Activated CD8-positive, alpha-beta memory T cell treated with anti-CD3 and anti-CD28 coated beads, Interleukin-2, amount 10 ng/mL, durations not matched to agents 7 days and 5 days (primary cell): ENCODE measurements around the gene ZBTB20. TPM values are rescaled to one million over a fixed set of nuclear protein-coding genes. Genes with fewer than 3 reads are reported as not detected.

Experiments used
- ATAC-seq: fragments of 150-1000 bp; cut with Tn5 transposase; one replicate; pipeline ENCODE4 v1.10.0; 2021; ENCODE audit warnings: moderate library complexity
- CTCF ChIA-PET: fragments of 350-600 bp; sonication (Branson Sonifier 250); formaldehyde crosslinking; loops from one replicate; lab custom pipeline; 2021; ENCODE audit warnings: antibody characterized with exemption; lab: Charles Lee
- DNase-seq: peaks from one replicate; pipeline ENCODE4 v3.0.0-alpha.2; 2020
- H3K27ac Mint-ChIP-seq: one replicate; pipeline ENCODE4 v1.8.0; 2021; ENCODE audit warnings: mild to moderate bottlenecking, mixed read lengths
- H3K27me3 Mint-ChIP-seq: one replicate; pipeline ENCODE4 v1.8.0; 2021; ENCODE audit warnings: mixed read lengths
- H3K36me3 Mint-ChIP-seq: one replicate; pipeline ENCODE4 v1.8.0; 2021; ENCODE audit warnings: mild to moderate bottlenecking, mixed read lengths
- H3K4me1 Mint-ChIP-seq: one replicate; pipeline ENCODE4 v1.8.0; 2021; ENCODE audit warnings: mixed read lengths
- H3K4me3 Mint-ChIP-seq: one replicate; pipeline ENCODE4 v1.8.0; 2021; ENCODE audit warnings: mild to moderate bottlenecking, moderate library complexity, mixed read lengths
- H3K9me3 Mint-ChIP-seq: one replicate; pipeline ENCODE4 v1.8.0; 2022; ENCODE audit warnings: low read depth, mixed read lengths
- total RNA-seq, 2 experiments: library from RNA; stranded (reverse); gene quantifications; one replicate each; pipeline ENCODE4 v1.2.3, GENCODE V29; 2021

Gene ZBTB20
- total RNA-seq, 2 experiments from 2014 or later = 5.6 to 10.2 TPM

GRCh38 chr3:114417265-114417664 is 729.8 kb downstream of the ZBTB20 start:
- no peak overlapping the region for H3K27ac Mint-ChIP-seq
- no peaks in the 10 kb centered on the region for H3K36me3 Mint-ChIP-seq
- H3K27me3 Mint-ChIP-seq = no peaks in the 10 kb centered on the region
- ATAC-seq (no peak), DNase-seq (no peak)
- CTCF ChIA-PET = interaction anchor here (1.6 to 7.1 kb wide), 5 partner anchors 22 to 266 kb away, joined by 5 to 95 read pairs (median 14); no protein-coding TSS in a partner anchor
- peaks cover 24% of the 10 kb centered on the region for H3K4me1 Mint-ChIP-seq
- H3K4me3 Mint-ChIP-seq = no peak overlapping the region
- H3K9me3 Mint-ChIP-seq = no peaks in the 10 kb centered on the region

- Mint-ChIP-seq H3K27me3 (no peaks in the 10 kb centered on the region), H3K4me1 (peaks cover 19% of the 10 kb centered on the region), H3K36me3 (no peaks in the 10 kb centered on the region), H3K27ac (peak overlapping the region; percentile 1), H3K4me3 (no peak overlapping the region), H3K9me3 (no peaks in the 10 kb centered on the region)
- CTCF ChIA-PET = no interaction called here
- ATAC-seq (peak; percentile 79), DNase-seq (peak; percentile 41)
Observed at GRCh38 chr3:114411811-114412803, 735.0 kb downstream of the ZBTB20 start.

DNA sequence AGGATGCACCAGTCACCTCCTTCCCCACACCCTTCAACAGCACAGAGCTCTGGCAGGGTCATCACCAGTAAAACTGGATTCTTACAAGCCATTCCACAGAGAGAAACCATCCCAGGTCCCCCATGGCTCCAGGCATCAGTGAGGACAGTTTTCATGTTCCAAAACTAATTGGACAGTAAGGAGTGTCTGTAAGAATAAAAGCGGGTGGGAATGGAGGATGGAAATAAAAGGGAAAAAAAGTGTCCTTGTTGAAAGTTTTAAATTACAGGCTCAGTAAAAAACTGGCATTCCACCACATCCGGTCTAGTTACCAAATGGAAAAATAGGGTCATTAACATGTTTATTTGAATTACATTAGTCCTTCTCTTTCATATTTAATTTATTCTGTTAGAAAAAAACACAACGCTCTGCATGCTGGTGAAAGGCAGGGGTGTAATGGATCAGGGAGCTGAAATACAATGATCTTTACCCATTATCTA is 735.9 kb downstream of the ZBTB20 start:
- H3K27ac Mint-ChIP-seq = no peak overlapping the region
- no peak for DNase-seq
- H3K36me3 Mint-ChIP-seq = no peaks in the 10 kb centered on the region
- peaks cover 16% of the 10 kb centered on the region for H3K4me1 Mint-ChIP-seq
- no peak for ATAC-seq
- H3K27me3 Mint-ChIP-seq = no peaks in the 10 kb centered on the region
- no peak overlapping the region for H3K4me3 Mint-ChIP-seq
- no peaks in the 10 kb centered on the region for H3K9me3 Mint-ChIP-seq
- CTCF ChIA-PET = interaction anchor here (1.2 kb wide), 1 partner anchor 12 kb away, joined by 3 read pairs; no protein-coding TSS in a partner anchor

DNA sequence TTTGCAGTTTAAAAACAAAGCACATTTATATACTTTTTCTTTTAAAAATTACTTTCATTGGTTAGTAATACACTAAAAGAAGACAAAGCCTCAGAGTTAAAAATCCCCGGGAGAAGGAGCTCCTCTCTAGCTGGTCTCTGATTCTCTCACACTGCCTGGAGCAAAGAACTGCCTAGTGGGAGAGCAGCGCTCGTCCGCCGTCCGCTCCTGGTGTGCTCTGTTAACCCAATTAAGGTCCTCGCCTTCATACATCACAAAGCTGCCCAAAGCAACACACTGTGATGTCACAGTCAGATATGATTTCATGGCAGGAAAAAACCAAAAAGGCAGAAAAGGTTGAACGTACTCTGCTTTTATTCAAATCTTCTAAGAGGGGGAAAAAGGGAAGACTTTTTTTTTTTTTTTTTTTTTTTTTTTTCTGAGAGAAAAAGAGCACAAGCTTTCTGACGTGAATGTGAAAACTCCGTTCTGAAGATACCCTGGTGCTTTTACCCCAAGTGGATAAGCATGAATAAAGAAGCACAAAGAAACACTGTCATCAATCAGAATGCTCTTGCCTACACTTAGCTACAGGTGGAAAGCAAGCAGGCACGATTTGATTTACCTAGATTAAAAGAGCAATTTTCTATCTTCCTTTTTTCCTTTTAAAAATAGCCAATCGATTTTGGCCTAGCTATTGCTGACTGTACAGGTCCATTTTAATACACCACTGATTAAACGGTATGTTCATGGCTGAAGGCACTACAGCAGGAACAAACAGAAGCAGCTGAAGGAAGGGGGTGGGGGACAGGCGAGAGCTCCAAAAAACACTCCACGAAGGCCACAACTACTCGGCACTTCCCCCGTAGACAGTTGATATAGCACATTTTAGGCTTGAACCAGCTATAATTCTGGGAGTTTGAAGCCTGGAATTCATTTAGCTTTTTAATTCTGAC is 738.1 kb downstream of the ZBTB20 start:
- no peaks in the 10 kb centered on the region for H3K9me3 Mint-ChIP-seq
- H3K4me1 Mint-ChIP-seq = peaks cover 16% of the 10 kb centered on the region
- no peaks in the 10 kb centered on the region for H3K36me3 Mint-ChIP-seq
- ATAC-seq (no peak), DNase-seq (no peak)
- H3K27me3 Mint-ChIP-seq = no peaks in the 10 kb centered on the region
- H3K4me3 Mint-ChIP-seq = no peak overlapping the region
- CTCF ChIA-PET = interaction anchor here (1.1 to 2.4 kb wide), 3 partner anchors 10 to 253 kb away, joined by 3 to 8 read pairs (median 3); no protein-coding TSS in a partner anchor
- no peak overlapping the region for H3K27ac Mint-ChIP-seq

DNA sequence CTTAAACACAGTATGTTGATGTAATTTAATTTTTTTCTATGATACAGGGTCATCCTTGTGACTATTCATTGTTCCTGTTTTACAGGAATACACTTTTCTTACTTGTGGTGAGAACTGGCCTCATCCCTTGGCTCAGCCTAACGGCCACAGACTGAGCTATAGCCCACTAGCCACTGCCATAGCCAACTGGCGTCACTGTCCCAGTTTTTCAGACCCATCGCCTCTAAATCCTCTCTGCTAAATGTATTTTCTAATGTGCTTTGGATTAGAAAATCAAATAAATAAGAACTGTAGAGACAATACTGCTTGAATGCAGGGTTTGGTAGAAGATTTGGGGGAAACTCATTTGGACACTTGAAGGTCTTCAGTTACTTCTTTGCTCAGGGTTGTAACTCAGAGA is 740.2 kb downstream of the ZBTB20 start:
- CTCF ChIA-PET = no interaction called here
- H3K27ac Mint-ChIP-seq = no peak overlapping the region
- DNase-seq (no peak), ATAC-seq (no peak)
- no peaks in the 10 kb centered on the region for H3K36me3 Mint-ChIP-seq
- H3K4me1 Mint-ChIP-seq = peaks cover 7% of the 10 kb centered on the region
- H3K27me3 Mint-ChIP-seq = no peaks in the 10 kb centered on the region
- no peak overlapping the region for H3K4me3 Mint-ChIP-seq
- H3K9me3 Mint-ChIP-seq = no peaks in the 10 kb centered on the region

DNA sequence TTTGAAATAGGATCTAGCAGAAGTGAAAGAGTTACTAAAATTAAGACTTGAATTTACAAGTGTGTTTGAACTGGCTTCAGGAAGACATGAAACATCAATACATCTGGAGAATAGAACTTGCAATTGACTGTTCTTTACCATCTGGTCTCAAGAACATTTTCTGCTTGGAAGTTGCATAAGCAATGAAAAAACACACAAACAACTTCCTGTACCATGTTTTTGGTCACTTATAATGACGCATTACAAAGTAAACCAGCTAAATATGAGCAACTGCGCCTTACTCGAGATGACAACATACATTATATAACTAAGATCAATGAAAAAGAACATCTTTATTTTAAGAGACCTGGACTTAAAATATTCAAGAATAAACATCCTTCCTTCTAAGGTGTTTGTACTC is 740.8 kb downstream of the ZBTB20 start:
- H3K9me3 Mint-ChIP-seq = no peaks in the 10 kb centered on the region
- no peak overlapping the region for H3K27ac Mint-ChIP-seq
- CTCF ChIA-PET = interaction anchor here (2.6 kb wide), 1 partner anchor 21 kb away, joined by 14 read pairs; no protein-coding TSS in a partner anchor
- no peaks in the 10 kb centered on the region for H3K27me3 Mint-ChIP-seq
- peaks cover 2% of the 10 kb centered on the region for H3K4me1 Mint-ChIP-seq
- no peak overlapping the region for H3K4me3 Mint-ChIP-seq
- DNase-seq = no peak
- ATAC-seq = no peak
- no peaks in the 10 kb centered on the region for H3K36me3 Mint-ChIP-seq

GRCh38 chr3:114405202-114405990 is 741.7 kb downstream of the ZBTB20 start:
- DNase-seq = no peak
- ATAC-seq = no peak
- no peak overlapping the region for H3K27ac Mint-ChIP-seq
- H3K27me3 Mint-ChIP-seq = no peaks in the 10 kb centered on the region
- H3K36me3 Mint-ChIP-seq = no peaks in the 10 kb centered on the region
- CTCF ChIA-PET = interaction anchor here (1.0 to 2.6 kb wide), 5 partner anchors 10 to 105 kb away, joined by 3 to 14 read pairs (median 6); no protein-coding TSS in a partner anchor
- no peak overlapping the region for H3K4me3 Mint-ChIP-seq
- H3K4me1 Mint-ChIP-seq = no peaks in the 10 kb centered on the region
- H3K9me3 Mint-ChIP-seq = no peaks in the 10 kb centered on the region

- Mint-ChIP-seq H3K27me3 (no peaks in the 10 kb centered on the region), H3K36me3 (no peaks in the 10 kb centered on the region), H3K27ac (no peak overlapping the region), H3K4me3 (no peak overlapping the region), H3K9me3 (no peaks in the 10 kb centered on the region), H3K4me1 (no peaks in the 10 kb centered on the region)
- ATAC-seq (no peak), DNase-seq (no peak)
- CTCF ChIA-PET = interaction anchor here (1.0 to 2.6 kb wide), 5 partner anchors 9 to 104 kb away, joined by 3 to 14 read pairs (median 5); no protein-coding TSS in a partner anchor
Observed at GRCh38 chr3:114404590-114404989, 742.5 kb downstream of the ZBTB20 start.

DNA sequence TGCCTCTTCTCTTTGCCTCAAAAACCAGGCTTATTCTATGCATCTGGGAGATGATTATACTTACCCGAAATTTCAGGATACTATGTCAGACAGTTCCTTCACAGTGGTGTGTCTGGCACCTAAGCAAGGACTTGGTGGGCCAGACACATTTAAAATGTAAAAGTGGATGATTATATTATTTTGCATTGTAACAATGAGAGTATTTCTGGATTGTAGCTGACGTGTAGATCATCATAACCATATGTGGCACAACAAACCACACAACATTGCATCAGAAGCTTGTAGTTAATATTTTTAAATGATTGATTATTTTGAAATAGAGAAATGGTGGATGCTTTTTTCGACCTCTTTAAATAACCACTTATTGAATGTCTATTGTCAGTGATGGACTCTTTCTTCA is 744.2 kb downstream of the ZBTB20 start:
- Mint-ChIP-seq H3K4me3 (no peak overlapping the region), H3K27me3 (no peaks in the 10 kb centered on the region), H3K27ac (no peak overlapping the region), H3K9me3 (no peaks in the 10 kb centered on the region), H3K4me1 (no peaks in the 10 kb centered on the region), H3K36me3 (no peaks in the 10 kb centered on the region)
- CTCF ChIA-PET = interaction anchor here (0.7 to 1.7 kb wide), 2 partner anchors 32 to 1348 kb away, joined by 3 to 5 read pairs; no protein-coding TSS in a partner anchor
- no peak for DNase-seq
- no peak for ATAC-seq

- H3K9me3 Mint-ChIP-seq = no peaks in the 10 kb centered on the region
- no peaks in the 10 kb centered on the region for H3K36me3 Mint-ChIP-seq
- no peak overlapping the region for H3K27ac Mint-ChIP-seq
- no peaks in the 10 kb centered on the region for H3K27me3 Mint-ChIP-seq
- no peak overlapping the region for H3K4me3 Mint-ChIP-seq
- H3K4me1 Mint-ChIP-seq = no peaks in the 10 kb centered on the region
- DNase-seq (no peak), ATAC-seq (no peak)
- CTCF ChIA-PET = no interaction called here
Observed at GRCh38 chr3:114401346-114401745, 745.7 kb downstream of the ZBTB20 start.

GRCh38 chr3:114400371-114400770 is 746.7 kb downstream of the ZBTB20 start:
- DNase-seq = no peak
- H3K27me3 Mint-ChIP-seq = no peaks in the 10 kb centered on the region
- no peaks in the 10 kb centered on the region for H3K9me3 Mint-ChIP-seq
- H3K4me3 Mint-ChIP-seq = no peak overlapping the region
- H3K4me1 Mint-ChIP-seq = no peaks in the 10 kb centered on the region
- H3K27ac Mint-ChIP-seq = no peak overlapping the region
- no peak for ATAC-seq
- CTCF ChIA-PET = interaction anchor here (1.3 kb wide), 1 partner anchor 18 kb away, joined by 3 read pairs; no protein-coding TSS in a partner anchor
- no peaks in the 10 kb centered on the region for H3K36me3 Mint-ChIP-seq

- no peak overlapping the region for H3K27ac Mint-ChIP-seq
- H3K4me3 Mint-ChIP-seq = no peak overlapping the region
- H3K9me3 Mint-ChIP-seq = no peaks in the 10 kb centered on the region
- no peaks in the 10 kb centered on the region for H3K36me3 Mint-ChIP-seq
- H3K27me3 Mint-ChIP-seq = no peaks in the 10 kb centered on the region
- H3K4me1 Mint-ChIP-seq = peaks cover 14% of the 10 kb centered on the region
- CTCF ChIA-PET = interaction anchor here (1.1 to 3.5 kb wide), 4 partner anchors 10 to 31 kb away, joined by 3 to 22 read pairs (median 6); no protein-coding TSS in a partner anchor
- no peak for ATAC-seq
- DNase-seq = no peak
Observed at GRCh38 chr3:114394551-114394950, 752.5 kb downstream of the ZBTB20 start.
